ENCODE results near the gene SPATA13.

- TF ChIP-seq, protein P1, sequence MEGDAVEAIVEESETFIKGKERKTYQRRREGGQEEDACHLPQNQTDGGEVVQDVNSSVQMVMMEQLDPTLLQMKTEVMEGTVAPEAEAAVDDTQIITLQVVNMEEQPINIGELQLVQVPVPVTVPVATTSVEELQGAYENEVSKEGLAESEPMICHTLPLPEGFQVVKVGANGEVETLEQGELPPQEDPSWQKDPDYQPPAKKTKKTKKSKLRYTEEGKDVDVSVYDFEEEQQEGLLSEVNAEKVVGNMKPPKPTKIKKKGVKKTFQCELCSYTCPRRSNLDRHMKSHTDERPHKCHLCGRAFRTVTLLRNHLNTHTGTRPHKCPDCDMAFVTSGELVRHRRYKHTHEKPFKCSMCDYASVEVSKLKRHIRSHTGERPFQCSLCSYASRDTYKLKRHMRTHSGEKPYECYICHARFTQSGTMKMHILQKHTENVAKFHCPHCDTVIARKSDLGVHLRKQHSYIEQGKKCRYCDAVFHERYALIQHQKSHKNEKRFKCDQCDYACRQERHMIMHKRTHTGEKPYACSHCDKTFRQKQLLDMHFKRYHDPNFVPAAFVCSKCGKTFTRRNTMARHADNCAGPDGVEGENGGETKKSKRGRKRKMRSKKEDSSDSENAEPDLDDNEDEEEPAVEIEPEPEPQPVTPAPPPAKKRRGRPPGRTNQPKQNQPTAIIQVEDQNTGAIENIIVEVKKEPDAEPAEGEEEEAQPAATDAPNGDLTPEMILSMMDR (IDR thresholded peaks at IDR 0.05): no peak
- no peak for TF ChIP-seq EZH2 (IDR thresholded peaks at IDR 0.05; ENCODE audit: borderline replicate concordance, insufficient read depth, low read depth, low read length, poor library complexity, severe bottlenecking)
Measured at GRCh38 chr13:24209138-24209537, 48.6 kb downstream of the SPATA13 start.

Measured in B cell (primary cell).